ENCODE measurements around the gene GP5.

Gene GP5

GRCh38 chr3:194387276-194387675 is 11.8 kb downstream of the GP5 start:
- TF ChIP-seq BACH2 (CRISPR knock-in tag; IDR thresholded peaks at IDR 0.05; ENCODE audit: borderline replicate concordance) (no peak), CSRNP3 (CRISPR knock-in tag; IDR thresholded peaks at IDR 0.05) (no peak), TCF4 (CRISPR knock-in tag; IDR thresholded peaks at IDR 0.05; ENCODE audit: borderline replicate concordance) (no peak), POU6F1 (CRISPR knock-in tag; IDR thresholded peaks at IDR 0.05; ENCODE audit: borderline replicate concordance, low read depth) (no peak), ARNTL (CRISPR knock-in tag; IDR thresholded peaks at IDR 0.05; ENCODE audit: borderline replicate concordance, low read depth) (no peak), ZFP3 (CRISPR knock-in tag; IDR thresholded peaks at IDR 0.05) (no peak), ISL1 (CRISPR knock-in tag; IDR thresholded peaks at IDR 0.05) (no peak), RARB (CRISPR knock-in tag; IDR thresholded peaks at IDR 0.05) (no peak), GLIS3 (CRISPR knock-in tag; IDR thresholded peaks at IDR 0.05) (no peak), TSHZ2 (CRISPR knock-in tag; IDR thresholded peaks at IDR 0.05) (no peak), ZFP30 (CRISPR knock-in tag; IDR thresholded peaks at IDR 0.05) (no peak), PPARA (CRISPR knock-in tag; IDR thresholded peaks at IDR 0.05; ENCODE audit: borderline replicate concordance) (no peak), ZNF8 (CRISPR knock-in tag; IDR thresholded peaks at IDR 0.05) (no peak)
- no peak for ATAC-seq

- ATAC-seq, result no peak
- TF ChIP-seq ZFP30 (CRISPR knock-in tag; IDR thresholded peaks at IDR 0.05) (no peak), ARNTL (CRISPR knock-in tag; IDR thresholded peaks at IDR 0.05; ENCODE audit: borderline replicate concordance, low read depth) (no peak), ZC3H10 (CRISPR knock-in tag; IDR thresholded peaks at IDR 0.05) (no peak), OSR1 (CRISPR knock-in tag; IDR thresholded peaks at IDR 0.05) (no peak), BACH2 (CRISPR knock-in tag; IDR thresholded peaks at IDR 0.05; ENCODE audit: borderline replicate concordance) (no peak), CSRNP3 (CRISPR knock-in tag; IDR thresholded peaks at IDR 0.05) (no peak), ESRRG (CRISPR knock-in tag; IDR thresholded peaks at IDR 0.05) (no peak), ZNF70 (CRISPR knock-in tag; IDR thresholded peaks at IDR 0.05) (no peak), CSDC2 (CRISPR knock-in tag; IDR thresholded peaks at IDR 0.05) (no peak), CREB5 (CRISPR knock-in tag; IDR thresholded peaks at IDR 0.05; ENCODE audit: low read depth) (no peak), PATZ1 (CRISPR knock-in tag; IDR thresholded peaks at IDR 0.05; ENCODE audit: borderline replicate concordance) (no peak), TSHZ2 (CRISPR knock-in tag; IDR thresholded peaks at IDR 0.05) (no peak)
Measured at GRCh38 chr3:194386648-194387047, 12.4 kb downstream of the GP5 start.

Measured in SK-N-SH treated with all-trans-retinoic acid at 6 μM for 48 hours (cell line).